ENCODE data around the gene PRPF19. TPM values are rescaled to one million over a fixed set of nuclear protein-coding genes. Genes with fewer than 3 reads are reported as not detected.
A peak's percentile ranks its signal among the peaks of the same experiment; 100 is the strongest.

The PRPF19 gene
- polyA plus RNA-seq, 1 donor (not counting 4 experiments of a cell fraction or from before 2014, with no cell fraction given) = 35.4 TPM

GRCh38 chr11:60918251-60918938, 12.0 kb upstream of the PRPF19 start:
- Histone ChIP-seq H3K79me2 (ENCODE audit: control insufficient read depth, insufficient read depth, low read length) (peaks cover 38% of the 10 kb centered on the region), H4K20me1 (ENCODE audit: control insufficient read depth, extremely low read depth, insufficient read depth, low read length) (peaks cover 2% of the 10 kb centered on the region), H3K4me1 (ENCODE audit: control insufficient read depth, extremely low read depth, insufficient read depth, low read length) (peaks cover 49% of the 10 kb centered on the region), H2AFZ (ENCODE audit: control insufficient read depth, low read length) (no peak overlapping the region), H3K9me3 (ENCODE audit: control insufficient read depth, low read depth, low read length) (no peaks in the 10 kb centered on the region), H3K9me1 (ENCODE audit: control insufficient read depth, extremely low read depth, insufficient read depth, low read length) (peaks cover 4% of the 10 kb centered on the region), H3K27me3 (ENCODE audit: control insufficient read depth, extremely low read depth, insufficient read depth, low read length) (no peaks in the 10 kb centered on the region), H3K4me3 (ENCODE audit: control insufficient read depth in 2 of 3, extremely low read depth in 1 of 3, insufficient read depth in 2 of 3, low read depth in 1 of 3, low read length in 3 of 3) (no peak overlapping the region), H3K4me2 (ENCODE audit: control insufficient read depth, extremely low read depth, insufficient read depth, low read depth, low read length) (peak overlapping the region; percentile 20), H3K9ac (ENCODE audit: control insufficient read depth, extremely low read depth, insufficient read depth, low read length) (no peak overlapping the region), H3K27ac (ENCODE audit: control insufficient read depth, insufficient read depth, low read length) (peak overlapping the region; percentile 68), H3K36me3 (ENCODE audit: control insufficient read depth in 2 of 2, extremely low read depth in 1 of 2, insufficient read depth in 2 of 2, low read length in 2 of 2) (peaks cover 19% of the 10 kb centered on the region in 2 experiments)
- DNase-seq (ENCODE audit: low read depth, low spot score) (no peak), FAIRE-seq (no peak)
- TF ChIP-seq, protein P1, sequence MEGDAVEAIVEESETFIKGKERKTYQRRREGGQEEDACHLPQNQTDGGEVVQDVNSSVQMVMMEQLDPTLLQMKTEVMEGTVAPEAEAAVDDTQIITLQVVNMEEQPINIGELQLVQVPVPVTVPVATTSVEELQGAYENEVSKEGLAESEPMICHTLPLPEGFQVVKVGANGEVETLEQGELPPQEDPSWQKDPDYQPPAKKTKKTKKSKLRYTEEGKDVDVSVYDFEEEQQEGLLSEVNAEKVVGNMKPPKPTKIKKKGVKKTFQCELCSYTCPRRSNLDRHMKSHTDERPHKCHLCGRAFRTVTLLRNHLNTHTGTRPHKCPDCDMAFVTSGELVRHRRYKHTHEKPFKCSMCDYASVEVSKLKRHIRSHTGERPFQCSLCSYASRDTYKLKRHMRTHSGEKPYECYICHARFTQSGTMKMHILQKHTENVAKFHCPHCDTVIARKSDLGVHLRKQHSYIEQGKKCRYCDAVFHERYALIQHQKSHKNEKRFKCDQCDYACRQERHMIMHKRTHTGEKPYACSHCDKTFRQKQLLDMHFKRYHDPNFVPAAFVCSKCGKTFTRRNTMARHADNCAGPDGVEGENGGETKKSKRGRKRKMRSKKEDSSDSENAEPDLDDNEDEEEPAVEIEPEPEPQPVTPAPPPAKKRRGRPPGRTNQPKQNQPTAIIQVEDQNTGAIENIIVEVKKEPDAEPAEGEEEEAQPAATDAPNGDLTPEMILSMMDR (optimal IDR thresholded peaks at IDR 0.05 in 1 of 3, IDR thresholded peaks at IDR 0.05 in 1 of 3, conservative IDR thresholded peaks at IDR 0.05 in 1 of 3; ENCODE audit: extremely low read depth in 1 of 3, insufficient read depth in 2 of 3, low read length in 3 of 3) = no peak
- no peak for TF ChIP-seq EZH2 (IDR thresholded peaks at IDR 0.05; ENCODE audit: low read length)
- dilution Hi-C loops (cut with MboI; ENCODE audit: extremely low pct_ligation_motif_present, low sequenced_read_pairs) = no loop called here

GRCh38 chr11:60917267-60917666, 10.9 kb upstream of the PRPF19 start:
- Histone ChIP-seq H3K9me3 (ENCODE audit: control insufficient read depth, low read depth, low read length) (no peaks in the 10 kb centered on the region), H3K9ac (ENCODE audit: control insufficient read depth, extremely low read depth, insufficient read depth, low read length) (no peak overlapping the region), H3K79me2 (ENCODE audit: control insufficient read depth, insufficient read depth, low read length) (peaks cover 38% of the 10 kb centered on the region), H3K4me2 (ENCODE audit: control insufficient read depth, extremely low read depth, insufficient read depth, low read depth, low read length) (peak overlapping the region; percentile 7), H3K27ac (ENCODE audit: control insufficient read depth, insufficient read depth, low read length) (peak overlapping the region; percentile 68), H3K4me3 (ENCODE audit: control insufficient read depth in 2 of 3, extremely low read depth in 1 of 3, insufficient read depth in 2 of 3, low read depth in 1 of 3, low read length in 3 of 3) (no peak overlapping the region), H3K9me1 (ENCODE audit: control insufficient read depth, extremely low read depth, insufficient read depth, low read length) (peaks cover 4% of the 10 kb centered on the region), H3K27me3 (ENCODE audit: control insufficient read depth, extremely low read depth, insufficient read depth, low read length) (no peaks in the 10 kb centered on the region), H3K36me3 (ENCODE audit: control insufficient read depth in 2 of 2, extremely low read depth in 1 of 2, insufficient read depth in 2 of 2, low read length in 2 of 2) (peaks cover 15 to 17% of the 10 kb centered on the region in 2 experiments), H4K20me1 (ENCODE audit: control insufficient read depth, extremely low read depth, insufficient read depth, low read length) (peaks cover 2% of the 10 kb centered on the region), H2AFZ (ENCODE audit: control insufficient read depth, low read length) (no peak overlapping the region), H3K4me1 (ENCODE audit: control insufficient read depth, extremely low read depth, insufficient read depth, low read length) (peaks cover 52% of the 10 kb centered on the region)
- DNase-seq (ENCODE audit: low read depth, low spot score) = peak; percentile 65
- dilution Hi-C loops (cut with MboI; ENCODE audit: extremely low pct_ligation_motif_present, low sequenced_read_pairs) = no loop called here
- no peak for TF ChIP-seq EZH2 (IDR thresholded peaks at IDR 0.05; ENCODE audit: low read length)
- TF ChIP-seq, protein P1 (optimal IDR thresholded peaks at IDR 0.05 in 1 of 3, IDR thresholded peaks at IDR 0.05 in 1 of 3, conservative IDR thresholded peaks at IDR 0.05 in 1 of 3; ENCODE audit: extremely low read depth in 1 of 3, insufficient read depth in 2 of 3, low read length in 3 of 3) = no peak
- FAIRE-seq = peak; percentile 34
